Retinal pigment epithelial cell (primary cell): ENCODE measurements around the gene SIRT3.

Experiments
- DNase-seq: peaks from one replicate; pipeline ENCODE4 v3.0.0-alpha.2; 2010; ENCODE audit warnings: low read depth
- H3K4me3 ChIP-seq: 2 replicates; pipeline ENCODE4 v1.5.1; 2011; ENCODE audit warnings: mild to moderate bottlenecking, low read length, control low read depth, moderate library complexity
- TF ChIP-seq, protein P1 (sequence below): conservative IDR thresholded peaks from 2 replicates; pipeline ENCODE4 v1.5.1; 2011; ENCODE audit warnings: low read depth, low read length, control low read depth, inconsistent platforms

SIRT3 gene

DNA sequence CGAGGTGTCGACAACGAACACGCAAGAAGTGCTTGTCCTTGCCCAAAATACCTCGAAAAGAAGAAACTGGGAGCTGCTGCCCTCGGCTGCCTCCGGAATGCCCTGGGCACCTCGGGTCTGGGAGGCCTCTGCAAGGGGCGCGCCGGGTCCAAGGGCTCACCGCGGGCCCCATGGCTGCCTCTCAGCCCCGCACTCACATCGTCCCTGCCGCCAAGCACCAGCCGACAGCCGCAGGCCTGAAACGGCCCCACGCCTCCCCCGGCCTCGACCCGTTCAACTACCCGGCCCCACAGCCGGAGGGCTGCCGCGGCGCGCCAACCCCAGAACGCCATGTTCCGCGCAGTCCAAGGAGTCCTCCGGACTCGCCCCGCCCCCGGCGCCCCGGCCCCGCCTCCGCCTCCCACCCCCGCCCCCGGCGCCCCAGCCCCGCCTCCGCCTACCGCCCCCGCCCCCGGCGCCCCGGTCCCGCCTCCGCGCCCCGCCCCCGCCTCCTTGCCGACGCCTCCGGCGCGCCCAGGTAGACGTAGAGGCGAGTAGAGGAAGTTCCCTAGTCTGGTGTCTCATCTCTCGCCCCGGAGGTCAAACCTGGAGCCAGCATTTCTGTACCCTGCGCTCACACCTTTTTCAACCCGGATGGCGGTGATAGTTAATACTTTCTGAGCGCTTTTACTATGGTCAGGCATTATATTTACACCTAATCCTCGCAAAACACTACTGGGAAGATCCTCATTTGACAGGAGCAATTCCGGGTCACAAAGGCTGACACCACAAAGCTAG is at the start of gene SIRT3:
Gene SIRT3, minus strand, starts transcription at position 346 of the 777 bp plus-strand sequence. Its CDS starts 14 bp downstream, at position 332.
- TF ChIP-seq, protein P1, sequence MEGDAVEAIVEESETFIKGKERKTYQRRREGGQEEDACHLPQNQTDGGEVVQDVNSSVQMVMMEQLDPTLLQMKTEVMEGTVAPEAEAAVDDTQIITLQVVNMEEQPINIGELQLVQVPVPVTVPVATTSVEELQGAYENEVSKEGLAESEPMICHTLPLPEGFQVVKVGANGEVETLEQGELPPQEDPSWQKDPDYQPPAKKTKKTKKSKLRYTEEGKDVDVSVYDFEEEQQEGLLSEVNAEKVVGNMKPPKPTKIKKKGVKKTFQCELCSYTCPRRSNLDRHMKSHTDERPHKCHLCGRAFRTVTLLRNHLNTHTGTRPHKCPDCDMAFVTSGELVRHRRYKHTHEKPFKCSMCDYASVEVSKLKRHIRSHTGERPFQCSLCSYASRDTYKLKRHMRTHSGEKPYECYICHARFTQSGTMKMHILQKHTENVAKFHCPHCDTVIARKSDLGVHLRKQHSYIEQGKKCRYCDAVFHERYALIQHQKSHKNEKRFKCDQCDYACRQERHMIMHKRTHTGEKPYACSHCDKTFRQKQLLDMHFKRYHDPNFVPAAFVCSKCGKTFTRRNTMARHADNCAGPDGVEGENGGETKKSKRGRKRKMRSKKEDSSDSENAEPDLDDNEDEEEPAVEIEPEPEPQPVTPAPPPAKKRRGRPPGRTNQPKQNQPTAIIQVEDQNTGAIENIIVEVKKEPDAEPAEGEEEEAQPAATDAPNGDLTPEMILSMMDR = peak; percentile 4
- H3K4me3 ChIP-seq = peak within 1 kb of the TSS; percentile 95
- peak; percentile 19 for DNase-seq

DNA sequence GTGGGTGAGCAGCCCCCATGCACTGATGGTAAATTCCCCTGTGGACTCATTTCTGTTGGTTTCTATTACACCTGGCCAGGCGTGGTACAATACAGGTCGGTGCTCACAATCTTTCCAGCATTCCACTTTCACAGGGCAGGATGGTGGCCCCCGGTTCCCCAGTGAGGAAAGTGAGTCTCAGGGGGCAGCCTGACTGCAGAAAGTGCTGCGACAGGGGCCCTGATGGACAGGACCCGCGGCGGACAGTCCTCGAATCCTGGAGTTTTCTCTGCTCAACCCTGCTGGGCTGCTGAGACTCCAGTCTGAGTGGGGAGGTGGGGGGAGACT is 49.7 kb upstream of the SIRT3 start:
- DNase-seq = no peak
- no peak overlapping the region for H3K4me3 ChIP-seq
- TF ChIP-seq, protein P1 = no peak

DNA sequence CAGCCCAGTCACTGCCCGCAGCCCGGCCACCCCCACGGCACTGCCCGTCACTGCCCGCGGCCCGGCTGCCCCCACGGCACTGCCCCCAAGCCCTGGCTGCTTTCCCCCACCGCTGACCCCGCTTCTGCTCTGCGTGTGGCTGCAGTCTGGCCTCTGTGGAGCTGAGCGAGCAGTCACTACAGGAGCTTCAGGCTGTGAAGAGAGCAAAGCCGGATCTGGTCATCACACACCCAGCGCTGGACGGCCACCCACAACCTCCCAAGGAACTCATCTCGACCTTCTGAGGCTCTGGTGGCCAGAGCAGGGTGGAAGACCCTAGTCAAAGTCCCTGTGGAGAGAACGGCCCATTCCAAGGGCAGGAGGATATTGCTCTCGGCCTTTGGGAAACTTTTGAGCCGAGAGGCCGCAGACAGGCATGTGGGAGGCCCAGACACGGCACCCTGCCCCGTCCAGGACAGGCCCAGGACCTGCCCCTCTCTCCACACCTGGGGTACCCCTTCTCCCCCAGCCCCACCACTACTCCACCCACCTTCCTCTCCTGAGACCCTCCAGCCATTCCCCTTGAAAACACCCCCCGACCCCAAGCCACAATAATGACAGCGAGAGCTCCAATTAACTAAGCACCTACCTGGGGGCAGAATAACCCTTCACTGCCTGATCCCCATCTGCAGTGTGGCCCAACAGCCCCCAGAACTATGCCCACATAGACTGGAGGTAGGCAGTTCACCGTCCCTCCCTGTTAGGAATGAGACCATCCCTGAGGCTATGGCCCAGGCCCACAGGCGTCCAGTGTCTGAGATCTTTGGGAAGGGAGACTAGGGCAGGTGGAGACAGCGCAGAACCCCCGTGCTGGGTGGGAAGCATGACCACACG is 49.1 kb upstream of the SIRT3 start:
- TF ChIP-seq, protein P1 = no peak
- no peak for DNase-seq

DNA sequence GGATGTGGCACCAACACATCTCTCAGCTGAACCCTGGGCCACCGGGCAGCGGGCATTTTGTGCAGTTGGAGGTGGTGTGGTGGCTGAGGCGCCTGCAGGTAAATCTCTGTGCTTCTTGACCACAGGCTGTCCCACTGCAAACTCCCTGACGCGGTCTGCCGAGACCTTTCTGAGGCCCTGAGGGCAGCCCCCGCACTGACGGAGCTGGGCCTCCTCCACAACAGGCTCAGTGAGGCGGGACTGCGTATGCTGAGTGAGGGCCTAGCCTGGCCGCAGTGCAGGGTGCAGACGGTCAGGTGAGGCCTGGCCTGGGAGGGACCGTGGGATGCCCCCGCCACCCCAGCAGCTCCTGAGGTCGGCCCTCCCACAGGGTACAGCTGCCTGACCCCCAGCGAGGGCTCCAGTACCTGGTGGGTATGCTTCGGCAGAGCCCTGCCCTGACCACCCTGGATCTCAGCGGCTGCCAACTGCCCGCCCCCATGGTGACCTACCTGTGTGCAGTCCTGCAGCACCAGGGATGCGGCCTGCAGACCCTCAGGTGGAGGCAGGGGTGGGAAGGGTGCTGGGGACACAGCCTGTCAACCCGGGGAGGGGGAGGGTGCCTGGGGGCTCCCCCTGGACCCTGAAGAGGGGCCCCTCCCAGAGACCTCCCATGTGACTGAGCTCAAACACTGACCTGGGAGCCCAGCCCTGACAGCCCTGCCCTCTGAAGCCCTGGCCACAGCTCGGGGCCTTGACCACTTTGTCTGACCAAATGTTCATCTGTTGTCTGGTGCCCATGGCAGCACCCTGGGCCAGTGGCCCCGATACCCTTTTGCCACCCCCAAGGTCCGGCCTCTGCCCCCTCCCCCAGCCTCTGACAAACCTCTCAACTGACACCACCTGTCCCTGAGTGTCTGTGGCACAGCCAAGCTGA is 48.2 kb upstream of the SIRT3 start:
- TF ChIP-seq, protein P1 = no peak
- H3K4me3 ChIP-seq = no peak overlapping the region
- DNase-seq = no peak

More for the DNA sequence above, 49.1 kb upstream of the SIRT3 start:
- no peak overlapping the region for H3K4me3 ChIP-seq

DNA sequence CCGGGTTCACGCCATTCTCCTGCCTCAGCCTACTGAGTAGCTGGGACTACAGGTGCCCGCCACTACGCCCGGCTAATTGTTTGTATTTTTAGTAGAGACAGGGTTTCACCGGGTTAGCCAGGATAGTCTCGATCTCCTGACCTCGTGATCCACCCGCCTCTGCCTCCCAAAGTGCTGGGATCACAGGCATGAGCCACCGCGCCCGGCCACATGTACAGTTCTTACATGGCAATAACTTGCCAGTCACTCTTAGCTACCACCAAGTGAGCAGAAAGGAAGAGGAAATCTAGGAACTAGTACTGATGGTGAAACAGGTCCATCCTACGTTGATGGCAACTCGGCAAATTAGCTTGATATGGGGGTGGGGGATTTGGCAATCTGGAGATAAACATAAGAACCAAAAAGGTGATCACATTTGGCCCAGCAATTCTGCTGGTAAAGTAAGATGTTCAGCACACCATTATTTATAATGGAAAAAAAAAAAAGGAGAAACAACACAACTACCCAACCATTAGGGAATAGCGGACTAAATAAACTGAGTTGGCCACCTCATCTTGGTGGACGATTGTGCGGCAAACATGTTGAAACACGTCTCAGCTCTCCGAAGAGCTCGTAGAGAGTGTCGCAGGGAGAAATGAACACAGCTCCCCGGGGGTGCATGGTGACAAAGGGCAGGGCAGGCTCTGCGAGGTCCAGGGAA is 47.4 kb upstream of the SIRT3 start:
- no peak for DNase-seq
- TF ChIP-seq, protein P1 = no peak
- no peak overlapping the region for H3K4me3 ChIP-seq
